CD4-positive, CD25-positive, alpha-beta regulatory T cell (primary cell): Measurements from ENCODE around the gene RASA4B. TPM values are rescaled to one million over a fixed set of nuclear protein-coding genes. Genes with fewer than 3 reads are reported as not detected.
"Not testable (repeated sequence)": the region's sequence is repeated elsewhere in the genome, so short reads cannot be mapped to it uniquely, and the experiment has no call there.

ENCODE experiments used
- ATAC-seq, 2 donors: fragments of 150-1000 bp; cut with Tn5 transposase; one replicate each; pipeline ENCODE4 v1.10.0; 2021; ENCODE audit warnings: low read depth in 2 of 2, moderate number of reproducible peaks in 2 of 2, moderate library complexity in 1 of 2
- DNase-seq, 3 donors: peaks; one replicate each; pipeline versions ENCODE4 v3.0.0 to v3.0.0-alpha.2; 2012 to 2022; ENCODE audit warnings: mixed read lengths in 1 of 3
- H3K27ac ChIP-seq: one replicate; pipeline ENCODE4 v1.7.0; 2013; ENCODE audit warnings: mild to moderate bottlenecking, low read length; ENCODE audit not compliant: insufficient read depth, poor library complexity, severe bottlenecking
- H3K27me3 ChIP-seq: one replicate; pipeline ENCODE4 v1.7.0; 2013; ENCODE audit warnings: low read length; ENCODE audit not compliant: control insufficient read depth, insufficient read depth
- H3K36me3 ChIP-seq: one replicate; pipeline ENCODE4 v1.7.0; 2013; ENCODE audit warnings: mild to moderate bottlenecking, low read length, moderate library complexity; ENCODE audit not compliant: control insufficient read depth, insufficient read depth
- H3K4me1 ChIP-seq: 2 replicates; pipeline ENCODE4 v1.7.0; 2013; ENCODE audit warnings: mild to moderate bottlenecking, low read length; ENCODE audit not compliant: insufficient read depth, control insufficient read depth, poor library complexity, severe bottlenecking
- H3K4me3 ChIP-seq: one replicate; pipeline ENCODE4 v1.7.0; 2013; ENCODE audit warnings: low read depth, mild to moderate bottlenecking, low read length, moderate library complexity
- H3K9me3 ChIP-seq, 2 experiments: 1 replicate in 1 of 2; 2 replicates in 1 of 2; pipeline ENCODE4 v1.7.0; 2013; ENCODE audit warnings: low read length in 2 of 2, mild to moderate bottlenecking in 1 of 2, moderate library complexity in 1 of 2; ENCODE audit not compliant: control insufficient read depth in 2 of 2
- H3K27ac Mint-ChIP-seq, 3 donors: one replicate each; pipeline ENCODE4 v1.8.0; 2020 to 2022; ENCODE audit warnings: mild to moderate bottlenecking in 3 of 3, mixed read lengths in 3 of 3, moderate library complexity in 2 of 3
- H3K27me3 Mint-ChIP-seq: one replicate; pipeline ENCODE4 v1.8.0; 2022; ENCODE audit warnings: mild to moderate bottlenecking, mixed read lengths
- H3K36me3 Mint-ChIP-seq: one replicate; pipeline ENCODE4 v1.8.0; 2020; ENCODE audit warnings: mixed read lengths
- H3K4me1 Mint-ChIP-seq, 4 donors: one replicate each; pipeline ENCODE4 v1.8.0; 2020 to 2022; ENCODE audit warnings: mixed read lengths in 4 of 4, mild to moderate bottlenecking in 1 of 4
- H3K4me3 Mint-ChIP-seq, 4 donors: one replicate each; pipeline ENCODE4 v1.8.0; 2020 to 2022; ENCODE audit warnings: mild to moderate bottlenecking in 4 of 4, mixed read lengths in 4 of 4, moderate library complexity in 3 of 4
- H3K9me3 Mint-ChIP-seq, 7 donors: one replicate each; pipeline ENCODE4 v1.8.0; 2020 to 2022; ENCODE audit warnings: mixed read lengths in 7 of 7, mild to moderate bottlenecking in 3 of 7, moderate library complexity in 2 of 7
- polyA plus RNA-seq, 4 donors: library from polyadenylated mRNA; unstranded; fragments of 300-500 nt; fragmentation: Illumina TruSeq; gene quantifications; one replicate each; pipeline ENCODE4 v1.2.3, GENCODE V29; 2021
- total RNA-seq: library from RNA; stranded (reverse); gene quantifications from one replicate; pipeline ENCODE4 v1.2.3, GENCODE V29; 2022

RASA4B gene
- total and polyA plus RNA-seq, 5 donors from 2014 or later = 8.0 to 32.4 (median 9.7) TPM

DNA sequence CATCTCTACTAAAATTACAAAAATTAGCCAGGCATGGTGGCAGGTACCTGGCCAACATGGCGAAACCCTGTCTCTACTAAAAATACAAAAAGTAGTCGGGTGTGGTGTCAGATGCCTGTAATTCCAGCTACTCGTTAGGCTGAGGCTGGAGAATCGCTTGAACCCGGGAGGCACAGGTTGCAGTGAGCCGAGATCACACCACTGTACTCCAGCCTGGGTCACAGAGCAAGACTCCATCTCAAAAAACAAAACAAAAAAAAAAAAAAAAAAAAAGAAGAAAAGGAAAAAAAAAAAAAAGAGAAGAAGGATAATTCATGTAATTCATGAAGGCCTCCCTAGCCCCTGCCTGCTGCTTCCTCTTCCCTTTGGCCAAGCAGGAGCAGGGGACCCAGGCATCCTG is 23.0 kb upstream of the RASA4B start:
- not testable (repeated sequence) for ATAC-seq, H3K4me3 ChIP-seq, DNase-seq, H3K27ac ChIP-seq, H3K36me3 ChIP-seq, H3K36me3 Mint-ChIP-seq, H3K4me3 Mint-ChIP-seq, H3K27ac Mint-ChIP-seq, H3K9me3 Mint-ChIP-seq, H3K27me3 Mint-ChIP-seq, H3K4me1 ChIP-seq, H3K9me3 ChIP-seq, H3K27me3 ChIP-seq, H3K4me1 Mint-ChIP-seq

DNA sequence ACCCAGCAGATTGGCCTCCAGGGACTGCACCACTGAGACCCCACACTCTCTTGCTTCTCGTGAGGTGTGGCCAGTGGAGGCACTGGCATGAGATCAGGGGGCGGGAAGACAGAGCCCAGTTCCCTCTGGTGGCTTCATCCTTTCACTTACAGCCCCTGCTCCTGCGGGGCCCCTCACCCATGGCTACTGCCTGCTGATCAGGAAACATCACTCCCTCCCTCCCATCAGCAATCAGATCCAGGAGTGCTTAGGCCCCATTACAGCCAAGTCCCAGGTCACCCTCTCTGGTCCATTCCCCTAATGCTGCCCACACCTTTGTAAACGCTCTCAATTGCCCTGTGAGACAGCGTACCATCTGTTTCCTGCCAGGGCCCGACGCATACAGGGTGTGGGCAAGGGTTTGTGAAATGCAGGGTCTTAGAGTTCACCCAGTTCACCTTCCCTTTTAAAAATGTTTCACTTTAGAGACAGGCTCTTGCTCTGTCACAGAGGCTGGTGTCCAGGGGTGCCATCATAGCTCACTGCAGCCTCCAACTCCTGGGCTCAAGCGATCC is 17.6 kb upstream of the RASA4B start:
- H3K27me3 ChIP-seq, DNase-seq, H3K27ac ChIP-seq, H3K4me3 ChIP-seq, H3K27me3 Mint-ChIP-seq, H3K4me3 Mint-ChIP-seq, ATAC-seq, H3K27ac Mint-ChIP-seq, H3K9me3 ChIP-seq, H3K9me3 Mint-ChIP-seq, H3K4me1 ChIP-seq, H3K4me1 Mint-ChIP-seq, H3K36me3 Mint-ChIP-seq, H3K36me3 ChIP-seq: not testable (repeated sequence)

DNA sequence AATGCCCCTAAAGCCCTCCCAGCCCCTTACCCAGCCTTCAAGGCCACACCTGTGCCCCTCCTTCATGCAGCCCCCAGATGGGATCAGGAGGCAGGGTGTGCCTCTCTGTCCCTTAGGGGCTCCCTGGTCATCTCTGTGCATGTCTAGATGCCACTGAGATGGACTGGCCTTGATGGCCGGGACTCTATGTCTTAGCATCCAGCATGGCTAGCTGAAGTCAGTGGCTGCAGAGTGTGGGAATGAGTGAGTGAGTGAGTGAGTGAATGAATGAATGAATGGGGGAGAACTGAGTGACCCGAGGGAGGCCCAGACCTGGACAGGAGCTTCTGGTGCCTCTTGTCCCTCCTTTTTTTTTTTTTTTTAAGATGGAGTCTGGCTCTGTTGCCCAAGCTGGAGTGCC is 14.6 kb upstream of the RASA4B start:
- H3K27me3 Mint-ChIP-seq, H3K27ac Mint-ChIP-seq, H3K4me1 ChIP-seq, H3K27ac ChIP-seq, H3K27me3 ChIP-seq, H3K36me3 ChIP-seq, DNase-seq, H3K4me3 ChIP-seq, H3K9me3 Mint-ChIP-seq, H3K9me3 ChIP-seq, H3K4me1 Mint-ChIP-seq, H3K36me3 Mint-ChIP-seq, ATAC-seq, H3K4me3 Mint-ChIP-seq: not testable (repeated sequence)

DNA sequence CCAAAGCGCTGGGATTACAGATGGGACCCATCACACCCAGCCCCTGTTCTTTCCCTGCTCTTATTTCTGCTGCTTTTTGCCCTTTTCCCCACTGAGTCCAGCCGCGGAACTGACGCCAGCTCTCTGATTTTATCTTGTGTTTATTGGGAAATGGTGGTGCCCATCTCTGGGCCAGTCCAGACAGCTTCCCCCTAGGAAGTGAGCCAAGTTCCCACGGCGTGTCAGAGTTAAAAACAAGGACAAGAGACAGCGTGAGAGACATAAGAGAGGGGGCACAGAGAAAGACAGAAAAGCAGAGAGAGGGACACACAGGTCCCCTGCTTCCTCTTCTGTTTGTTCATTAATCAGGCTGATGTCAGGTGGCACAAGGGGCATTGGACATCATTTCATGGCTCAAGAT is 14.0 kb upstream of the RASA4B start:
- H3K9me3 Mint-ChIP-seq, H3K36me3 Mint-ChIP-seq, H3K27me3 ChIP-seq, H3K27ac ChIP-seq, H3K4me3 ChIP-seq, DNase-seq, H3K36me3 ChIP-seq, ATAC-seq, H3K4me3 Mint-ChIP-seq, H3K4me1 ChIP-seq, H3K27ac Mint-ChIP-seq, H3K9me3 ChIP-seq, H3K4me1 Mint-ChIP-seq, H3K27me3 Mint-ChIP-seq: not testable (repeated sequence)

DNA sequence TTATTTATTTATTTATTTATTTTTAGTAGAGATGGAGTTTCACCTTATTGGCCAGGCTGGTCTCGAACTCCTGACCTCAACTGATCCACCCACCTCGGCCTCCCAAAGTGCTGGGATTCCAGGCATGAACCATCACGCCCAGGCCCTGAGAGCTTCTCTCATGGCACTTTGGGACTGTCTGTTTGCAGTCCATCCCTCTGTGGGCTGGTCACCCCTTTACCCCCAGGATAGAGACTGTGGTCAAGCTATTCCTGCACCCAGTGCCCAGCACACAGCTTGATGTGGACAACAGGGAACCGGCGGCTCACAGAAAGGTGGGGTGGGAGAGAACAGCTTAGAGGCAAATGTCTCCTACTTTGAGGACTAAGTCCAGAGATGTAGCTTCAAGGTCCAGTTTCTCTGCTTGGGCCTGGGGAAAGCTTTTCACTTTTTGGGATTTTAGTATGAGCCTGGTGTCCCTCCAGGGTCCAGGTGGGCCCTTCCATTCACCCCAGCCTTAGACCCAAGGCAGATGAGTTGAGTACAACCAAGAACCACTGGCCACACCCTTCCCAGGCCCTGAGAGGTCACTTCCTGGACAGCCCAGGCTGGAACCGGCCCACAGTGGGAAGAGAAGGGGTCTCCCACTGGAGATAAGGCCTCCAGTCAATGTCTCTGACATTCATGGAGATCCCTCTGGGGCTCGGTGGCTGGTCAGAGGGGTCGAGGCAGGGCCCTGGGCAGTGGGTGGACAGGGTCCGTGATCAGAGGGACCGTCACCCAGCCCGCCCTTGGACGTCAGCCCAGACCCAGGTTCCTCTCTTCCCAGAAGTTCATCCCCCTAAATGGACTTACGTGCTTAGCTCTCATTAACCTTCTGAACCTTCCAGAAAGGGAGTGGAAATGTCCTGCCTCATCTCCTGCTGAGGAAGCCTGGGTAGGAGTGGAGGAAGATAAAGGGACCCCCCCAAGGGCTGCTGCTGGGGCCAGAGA is 10.5 kb upstream of the RASA4B start:
- not testable (repeated sequence) for H3K4me3 ChIP-seq, H3K36me3 Mint-ChIP-seq, H3K4me1 ChIP-seq, H3K27me3 Mint-ChIP-seq, H3K27me3 ChIP-seq, H3K27ac ChIP-seq, H3K9me3 Mint-ChIP-seq, H3K4me3 Mint-ChIP-seq, H3K9me3 ChIP-seq, H3K4me1 Mint-ChIP-seq, H3K36me3 ChIP-seq, ATAC-seq, DNase-seq, H3K27ac Mint-ChIP-seq

DNA sequence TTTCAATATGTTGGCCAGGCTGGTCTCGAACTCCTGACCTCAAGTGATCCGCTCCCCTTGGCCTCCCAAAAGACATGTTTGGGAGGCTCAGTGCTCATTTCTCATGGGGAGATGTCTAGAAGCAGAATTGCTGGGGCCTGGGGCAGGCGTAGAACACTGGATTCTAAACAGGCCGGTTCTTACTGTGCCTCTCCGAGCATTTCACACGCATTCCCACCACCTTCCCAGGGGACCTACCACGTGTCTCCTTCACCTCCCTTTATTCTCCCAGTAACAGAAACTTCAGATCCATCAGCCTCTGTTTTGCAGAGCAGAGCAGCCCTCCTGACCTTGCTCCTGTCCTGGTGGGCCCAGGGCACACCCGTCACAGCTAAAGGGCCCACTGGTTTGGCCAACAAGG is 9.6 kb upstream of the RASA4B start:
- H3K9me3 ChIP-seq, H3K27me3 ChIP-seq, H3K4me3 ChIP-seq, H3K27ac ChIP-seq, ATAC-seq, H3K27ac Mint-ChIP-seq, H3K9me3 Mint-ChIP-seq, H3K4me1 Mint-ChIP-seq, DNase-seq, H3K4me1 ChIP-seq, H3K4me3 Mint-ChIP-seq, H3K27me3 Mint-ChIP-seq, H3K36me3 ChIP-seq, H3K36me3 Mint-ChIP-seq: not testable (repeated sequence)

DNA sequence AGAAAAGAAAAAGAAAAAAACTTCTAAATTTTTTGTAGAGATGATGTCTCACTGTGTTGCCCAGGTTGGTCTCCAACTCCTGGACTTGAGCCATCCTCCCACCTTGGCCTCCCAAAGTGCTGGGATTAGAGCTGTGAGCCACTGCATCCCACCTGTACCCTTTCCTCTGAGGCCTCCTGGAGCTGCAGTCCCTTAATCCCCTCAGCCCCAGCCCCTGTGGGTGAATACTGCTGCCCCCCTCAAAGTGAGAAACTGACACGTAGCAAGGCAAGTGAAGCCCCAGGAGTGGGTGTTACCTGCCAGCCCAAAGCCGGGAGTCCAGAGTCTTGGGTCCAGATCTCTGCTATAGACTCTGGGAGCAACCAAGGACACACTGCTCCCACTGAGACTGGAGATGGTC is 7.2 kb upstream of the RASA4B start:
- not testable (repeated sequence) for H3K27ac Mint-ChIP-seq, H3K4me1 ChIP-seq, H3K27me3 ChIP-seq, H3K4me3 ChIP-seq, H3K9me3 ChIP-seq, H3K36me3 Mint-ChIP-seq, H3K4me3 Mint-ChIP-seq, H3K4me1 Mint-ChIP-seq, H3K27ac ChIP-seq, H3K9me3 Mint-ChIP-seq, ATAC-seq, DNase-seq, H3K36me3 ChIP-seq, H3K27me3 Mint-ChIP-seq

DNA sequence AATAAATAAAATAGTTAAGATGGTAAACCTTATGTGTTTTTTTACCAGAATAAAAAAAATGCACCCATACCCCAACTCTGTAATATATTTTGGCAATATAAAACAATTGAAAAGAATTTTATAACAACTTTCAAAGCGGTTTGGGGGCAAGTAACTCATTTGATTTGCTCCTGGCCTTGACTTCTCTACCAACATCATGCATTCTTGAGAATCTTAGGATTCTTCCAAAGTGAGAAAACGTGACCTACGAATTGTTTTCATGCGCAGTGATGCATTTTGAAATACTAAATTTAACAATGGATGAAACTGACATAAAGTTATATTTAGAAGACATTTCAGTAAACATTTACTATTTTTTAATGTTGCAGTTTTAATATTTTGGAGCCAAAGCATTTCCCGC is 3.2 kb upstream of the RASA4B start:
- H3K4me1 Mint-ChIP-seq, H3K4me3 ChIP-seq, H3K27me3 Mint-ChIP-seq, H3K27ac Mint-ChIP-seq, H3K27me3 ChIP-seq, H3K9me3 ChIP-seq, H3K36me3 ChIP-seq, DNase-seq, H3K36me3 Mint-ChIP-seq, H3K27ac ChIP-seq, ATAC-seq, H3K9me3 Mint-ChIP-seq, H3K4me3 Mint-ChIP-seq, H3K4me1 ChIP-seq: not testable (repeated sequence)
